GM21529 (cell line): Measurements from ENCODE around the gene IFNA5.

ENCODE experiments used
- ATAC-seq: cut with Tn5 transposase; IDR thresholded peaks from one replicate; pipeline ENCODE4 v1.9.1; 2021; ENCODE audit not compliant: unreplicated experiment

IFNA5 gene

DNA sequence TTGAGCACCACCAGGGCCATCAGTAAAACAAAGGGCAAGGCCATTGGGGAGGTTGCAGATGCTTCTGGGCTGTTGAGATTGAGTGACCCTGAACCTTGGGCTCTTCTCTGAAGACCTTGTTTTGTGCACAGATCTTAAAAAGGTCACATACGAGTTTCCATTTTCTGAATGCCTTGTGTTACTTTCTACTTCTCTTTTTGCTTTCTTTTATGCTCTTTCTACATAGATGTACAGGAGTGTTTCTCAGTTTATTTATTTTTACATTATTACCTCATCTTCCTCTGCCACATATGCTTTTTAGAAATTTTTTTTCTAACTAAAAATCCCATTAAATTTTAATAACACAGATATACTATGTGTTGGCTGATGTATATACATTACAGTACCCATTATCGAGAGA lies at the start of gene IFNA5:
TSS of gene IFNA5 (minus strand) at position 101 of the 400 bp plus-strand sequence. CDS start at position 44, 57 bp downstream.
- ATAC-seq: no peak

DNA sequence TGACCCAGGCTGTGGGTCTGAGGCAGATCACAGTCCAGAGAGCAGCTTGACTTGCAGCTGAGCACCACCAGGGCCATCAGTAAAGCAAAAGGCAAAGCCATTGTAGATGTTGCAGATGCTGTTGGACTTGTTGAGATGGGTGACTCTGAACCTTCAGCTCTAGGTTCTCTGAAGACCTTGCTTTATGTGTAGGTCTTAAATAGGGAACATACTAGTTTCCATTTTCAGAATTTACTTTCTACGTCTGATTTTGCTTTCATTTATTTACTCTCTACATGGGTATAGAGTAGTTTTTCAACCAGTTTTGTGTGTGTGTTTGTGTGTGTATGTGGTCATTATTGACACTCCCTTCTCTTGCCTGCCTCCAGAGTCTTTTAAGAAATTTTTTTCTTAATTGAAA lies 45.7 kb upstream of the IFNA5 start, which contains the start of gene IFNA6:
TSS of gene IFNA6 (minus strand) at position 101 of the 400 bp plus-strand sequence. CDS start at position 101, 0 bp downstream.
- ATAC-seq: no peak

DNA sequence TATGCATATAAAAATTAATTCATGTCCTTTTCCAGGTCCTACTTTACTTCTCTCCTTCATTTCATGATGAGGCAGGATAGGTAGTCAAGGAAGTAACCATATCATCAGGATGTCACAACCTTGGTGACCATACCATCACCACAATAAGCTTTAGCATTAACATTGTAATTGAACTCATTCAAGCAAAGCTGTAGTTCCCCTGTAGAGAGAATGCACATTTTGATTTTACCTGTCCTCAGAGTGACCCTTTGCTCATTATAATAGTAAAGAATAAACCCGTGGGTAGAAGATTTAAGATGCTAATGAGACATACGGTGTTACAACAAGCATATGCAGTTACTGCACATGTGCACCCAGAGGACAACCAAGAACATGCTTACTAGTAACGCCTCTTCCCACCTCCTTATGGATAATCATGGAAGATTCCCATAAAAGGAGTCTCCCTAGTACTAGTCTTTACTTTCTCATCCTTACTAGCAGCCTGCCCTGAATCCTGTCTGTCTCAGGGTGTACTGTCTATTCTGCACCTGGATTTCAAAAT lies 43.4 kb upstream of the IFNA5 start:
- ATAC-seq: no peak

DNA sequence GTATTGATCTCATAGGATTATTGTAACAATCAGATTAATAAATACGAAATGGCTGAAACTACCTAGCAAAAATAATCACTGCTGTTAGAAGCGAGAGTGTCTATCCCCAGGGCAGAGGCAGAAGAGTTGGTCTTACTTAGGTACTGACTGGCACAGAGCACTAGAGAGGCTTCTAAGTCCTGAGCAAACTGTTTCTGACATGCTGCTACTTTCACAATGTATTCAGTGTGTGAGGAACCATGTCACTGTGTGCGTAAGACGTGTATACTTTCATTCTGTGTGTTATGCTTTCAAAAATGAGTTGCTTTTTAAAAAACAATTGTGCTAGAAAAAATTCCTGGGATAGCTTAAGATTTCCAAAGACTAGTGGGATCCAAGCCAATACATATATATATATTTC lies 35.6 kb upstream of the IFNA5 start:
- ATAC-seq: no peak

DNA sequence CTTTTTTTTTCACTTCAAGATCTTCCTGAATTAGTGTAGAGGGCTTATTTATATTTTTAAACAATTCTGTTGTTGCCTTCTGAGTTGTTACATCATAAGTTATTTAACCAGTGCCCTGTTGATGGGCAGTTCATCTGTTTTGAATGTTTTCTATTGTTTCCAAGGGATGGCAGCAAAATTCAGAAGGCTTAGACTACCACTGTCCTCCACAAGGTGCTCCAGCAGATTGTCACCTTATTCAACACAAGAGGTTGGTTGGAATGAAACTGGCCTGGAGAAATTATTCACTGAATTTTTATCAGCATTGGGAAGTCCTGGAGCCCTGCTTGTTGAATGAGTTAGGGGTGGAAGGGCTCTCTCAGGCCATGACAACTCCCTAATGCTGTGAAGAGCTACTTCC lies 31.3 kb upstream of the IFNA5 start:
- no peak for ATAC-seq

DNA sequence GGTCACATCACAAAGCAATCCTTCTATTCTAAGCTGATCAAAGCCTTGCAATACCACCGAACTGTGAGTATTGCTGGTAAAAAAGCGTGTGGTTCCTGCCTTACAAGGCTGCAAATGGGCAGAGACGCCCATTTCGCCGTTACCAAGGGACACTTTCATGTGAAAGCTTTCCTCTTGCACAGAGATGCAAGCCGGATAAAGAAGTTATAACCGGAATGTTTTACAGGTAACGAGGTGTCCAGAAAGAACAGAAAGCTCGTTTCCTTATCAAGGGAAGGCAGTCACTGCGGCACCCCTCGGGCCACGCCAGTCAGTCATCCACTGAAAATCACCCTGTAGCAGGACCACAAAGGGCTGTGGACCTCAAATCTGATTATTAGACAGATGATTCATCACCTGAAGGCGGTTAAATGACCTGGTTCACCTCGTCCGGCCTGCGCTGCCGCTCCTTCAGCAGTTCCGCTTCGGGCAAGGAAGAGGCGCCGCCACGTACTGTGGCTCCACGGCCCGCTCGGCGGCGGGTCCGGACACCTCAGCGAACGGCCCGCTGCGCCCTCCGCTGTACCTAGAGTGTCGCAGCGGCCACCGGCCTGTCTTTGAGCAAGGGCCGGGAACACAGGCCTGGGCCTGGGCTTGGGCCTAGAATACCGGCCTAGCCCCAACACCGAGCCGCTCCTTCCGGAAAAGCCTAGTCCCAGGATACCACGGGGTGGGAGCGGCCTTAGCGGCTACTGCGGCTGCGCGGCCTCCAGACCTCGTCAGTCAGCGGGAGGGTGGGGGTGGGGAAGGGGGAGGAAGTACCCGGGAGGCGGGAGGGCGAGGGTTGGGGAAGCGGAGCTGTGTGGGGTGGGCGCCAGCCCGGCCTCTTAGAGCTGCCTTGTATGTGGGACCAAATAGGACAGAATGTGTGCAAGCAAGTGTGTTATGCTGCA lies 29.9 kb upstream of the IFNA5 start, which contains the start of gene KLHL9:
TSS of gene KLHL9 (minus strand) at position 704 of the 932 bp plus-strand sequence. CDS start at position 159, 545 bp downstream.
- peak; percentile 90 for ATAC-seq

DNA sequence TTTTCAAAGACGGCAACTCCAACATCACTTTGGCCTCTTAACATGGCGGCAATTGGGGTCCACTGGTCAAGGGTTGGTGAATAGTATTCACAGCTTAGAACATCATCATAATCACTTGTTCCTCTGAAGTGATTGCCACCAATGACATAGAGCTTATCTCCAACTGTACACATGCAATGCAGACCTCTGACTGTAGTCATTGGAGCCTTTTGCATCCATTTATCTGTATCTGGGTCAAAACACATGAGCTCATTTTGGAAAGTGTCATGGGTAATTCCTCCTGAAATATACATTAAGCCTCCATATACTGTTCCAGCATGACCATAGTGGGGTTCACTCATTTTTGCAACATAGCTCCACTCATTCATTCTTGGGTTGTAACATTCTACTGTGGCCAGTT lies 28.1 kb upstream of the IFNA5 start:
- ATAC-seq: no peak

DNA sequence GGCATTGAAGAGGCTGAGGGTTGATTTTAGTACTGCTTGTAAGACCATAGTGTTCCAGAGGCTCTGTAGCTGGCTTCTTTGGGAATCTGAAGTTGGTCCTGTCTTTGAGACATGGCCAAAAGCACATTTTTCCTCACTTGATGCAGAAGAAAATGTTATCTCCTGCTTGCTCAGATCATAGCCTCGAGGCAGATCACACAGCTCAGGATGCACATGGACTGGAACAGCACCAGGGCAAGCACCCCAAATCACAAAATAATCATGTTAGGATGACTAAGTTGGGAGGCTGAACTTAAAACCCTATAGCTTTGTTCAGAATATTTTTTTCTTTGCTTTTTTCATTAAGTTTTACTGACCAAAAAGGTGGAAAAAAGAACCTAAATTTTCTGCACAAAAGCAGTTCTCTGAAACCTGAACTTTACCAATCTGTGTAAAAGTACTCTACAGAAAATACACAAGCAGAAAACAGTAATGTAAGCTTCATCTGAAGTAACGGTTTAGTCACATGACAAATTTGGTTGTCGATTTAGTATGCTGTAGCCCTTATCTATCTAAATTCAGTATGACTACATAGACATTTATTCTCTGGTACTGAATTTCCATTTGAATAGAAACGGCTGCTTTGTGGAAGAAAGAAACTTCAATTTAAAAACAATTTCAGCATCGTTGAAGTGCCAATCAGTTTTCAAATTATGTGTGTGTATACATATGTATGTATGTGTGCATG lies 26.7 kb upstream of the IFNA5 start:
- ATAC-seq: no peak

DNA sequence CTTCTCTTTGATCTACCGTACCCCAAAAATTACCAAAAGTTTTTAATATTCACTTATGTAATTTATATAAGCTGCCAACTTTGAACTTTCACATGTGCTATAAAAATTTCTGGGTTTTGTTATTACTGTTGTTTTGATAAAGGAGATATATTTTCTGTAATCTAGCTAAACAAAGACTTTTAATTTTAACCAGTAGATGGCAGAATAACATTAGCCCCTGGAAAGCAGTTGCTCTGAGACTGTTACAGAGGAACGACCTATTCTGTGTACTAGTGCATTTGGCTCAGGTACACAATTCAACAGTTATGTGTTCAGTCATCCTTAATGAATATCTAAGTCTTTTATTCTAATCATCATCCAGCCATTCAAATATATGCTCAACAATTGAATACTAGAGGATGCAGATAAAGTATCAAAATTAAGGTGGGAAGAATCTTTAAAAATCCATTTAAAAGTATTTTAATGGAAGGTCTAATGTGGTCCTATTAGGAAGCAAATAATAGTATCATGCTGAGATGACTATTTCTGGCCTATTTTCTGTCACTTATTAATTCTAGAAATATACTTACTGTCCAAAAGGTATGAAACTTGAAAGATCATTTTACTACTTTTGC lies 21.5 kb upstream of the IFNA5 start:
- ATAC-seq: peak; percentile 89

DNA sequence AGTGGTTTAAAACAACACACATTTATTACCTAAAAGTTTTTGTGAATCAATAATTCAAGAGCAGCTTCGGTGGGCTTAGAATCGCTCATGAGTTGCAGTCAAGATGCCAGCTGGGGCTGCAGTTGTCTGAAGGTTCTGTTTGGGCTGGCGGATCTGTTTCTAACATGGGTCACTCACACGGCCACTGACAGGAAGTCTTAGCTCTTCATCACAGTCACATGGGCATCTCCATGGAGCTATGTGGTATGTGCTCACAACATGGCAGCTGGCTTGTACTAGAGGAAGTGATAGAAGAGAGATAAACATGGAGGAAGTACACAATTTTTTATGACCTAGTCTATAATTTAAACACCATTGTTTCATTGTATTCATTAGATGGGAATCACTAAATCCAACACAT lies 18.9 kb upstream of the IFNA5 start:
- no peak for ATAC-seq

DNA sequence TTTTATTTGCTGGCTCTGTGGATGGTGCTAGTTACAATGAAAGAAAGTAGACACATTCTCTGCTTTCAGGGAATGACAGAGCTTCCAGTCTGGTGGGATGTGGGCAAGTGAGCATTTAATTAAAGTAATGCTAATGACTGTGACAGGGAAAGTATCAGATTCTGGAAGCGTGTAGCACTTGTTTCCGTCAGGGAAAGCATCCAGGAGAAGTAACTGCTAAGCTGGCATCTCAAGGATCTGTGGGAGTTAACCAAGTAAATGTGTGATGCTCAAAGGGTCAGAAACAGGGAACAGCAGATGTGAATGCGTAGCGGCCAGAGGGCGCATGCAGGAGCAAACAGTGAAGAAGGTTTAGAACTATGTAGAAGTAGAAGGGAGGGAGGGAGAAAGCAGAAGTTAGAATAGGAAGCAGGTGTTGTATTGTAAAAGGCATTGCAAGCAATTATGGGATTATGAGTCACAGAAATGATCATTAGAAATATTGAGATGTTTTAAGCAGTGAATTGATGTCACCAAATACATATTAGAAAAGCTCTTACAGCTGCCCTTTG lies 17.9 kb upstream of the IFNA5 start:
- ATAC-seq: no peak

DNA sequence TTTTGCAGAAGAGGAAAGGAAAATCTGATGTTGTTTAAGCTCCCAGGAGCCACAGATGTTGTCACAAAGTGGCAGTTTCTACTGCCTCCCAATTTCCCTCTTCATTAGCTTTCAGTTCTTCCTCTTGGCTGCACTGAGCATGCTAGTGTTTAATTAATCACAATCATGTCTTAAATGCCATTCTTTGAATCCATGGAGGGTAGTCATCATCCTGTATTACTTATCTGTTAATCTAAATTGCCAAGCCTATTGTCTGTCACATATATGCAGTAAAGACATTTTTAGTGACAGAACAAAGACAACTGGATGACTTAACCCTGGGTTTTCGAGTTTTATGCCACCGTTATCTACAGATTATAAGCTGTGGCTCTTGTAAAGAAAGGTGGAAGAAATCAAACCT lies 15.4 kb upstream of the IFNA5 start:
- ATAC-seq: no peak

DNA sequence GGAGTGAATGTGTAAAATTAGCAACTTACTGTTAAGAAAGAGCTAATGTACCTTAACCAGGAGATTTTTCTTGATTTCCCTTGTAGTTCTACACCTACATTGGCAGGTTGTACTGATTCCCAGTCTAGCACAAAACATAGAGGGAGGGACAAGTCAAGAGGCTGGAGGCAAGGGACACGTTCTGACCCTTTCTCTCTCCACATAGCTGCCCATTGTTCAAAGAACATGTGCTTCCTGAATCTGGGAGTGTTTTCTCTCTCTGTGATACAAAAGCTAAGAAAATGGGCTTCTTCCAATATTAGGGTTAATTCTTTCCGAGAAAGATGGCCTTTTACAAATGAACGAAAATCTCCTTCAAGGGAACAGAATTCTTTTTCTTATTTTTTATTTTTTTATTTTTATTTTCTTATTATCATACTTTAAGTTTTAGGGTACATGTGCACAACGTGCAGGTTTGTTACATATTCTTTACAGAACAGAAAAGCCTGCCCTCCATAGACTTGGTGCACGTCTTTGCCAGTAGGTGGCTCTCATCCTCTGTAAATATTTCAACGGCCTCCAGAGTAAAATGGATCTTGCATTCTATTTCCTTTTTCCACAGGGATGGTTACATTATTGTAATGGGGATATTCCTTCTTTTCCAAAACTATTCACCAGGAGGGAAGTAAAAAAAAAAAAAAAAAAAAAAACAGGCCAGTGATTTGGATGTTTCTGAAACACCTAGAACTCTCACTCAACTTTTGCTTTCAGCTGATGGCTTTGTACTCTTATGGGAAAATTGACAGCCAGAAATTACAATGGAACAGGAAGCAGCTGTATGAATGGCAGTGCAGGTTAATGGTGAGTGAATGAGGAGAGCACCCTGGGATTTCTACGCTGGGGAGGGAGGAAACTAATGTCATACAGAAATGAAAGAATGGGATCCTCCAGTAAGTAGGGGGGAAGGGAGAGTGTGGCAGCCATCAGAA lies 13.1 kb upstream of the IFNA5 start:
- ATAC-seq: peak; percentile 76

DNA sequence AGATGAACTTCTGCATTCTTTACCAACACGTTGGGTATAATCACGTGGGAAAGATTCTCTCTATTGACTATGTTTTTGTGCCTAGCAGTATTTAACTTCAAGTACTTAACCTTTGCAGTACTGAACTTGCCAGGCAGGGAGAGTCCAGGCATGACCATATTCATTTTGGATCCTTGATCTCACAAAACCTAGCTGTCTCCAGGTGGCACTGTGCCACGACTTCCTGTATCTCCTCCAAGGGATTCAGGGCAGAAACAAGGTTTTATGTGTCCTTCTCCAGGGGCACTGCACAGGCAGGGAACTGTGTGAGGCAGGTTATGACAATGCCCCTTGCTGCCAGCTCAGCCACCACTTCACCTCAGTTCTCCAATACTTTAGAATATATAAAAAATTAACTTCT lies 11.7 kb upstream of the IFNA5 start:
- no peak for ATAC-seq

DNA sequence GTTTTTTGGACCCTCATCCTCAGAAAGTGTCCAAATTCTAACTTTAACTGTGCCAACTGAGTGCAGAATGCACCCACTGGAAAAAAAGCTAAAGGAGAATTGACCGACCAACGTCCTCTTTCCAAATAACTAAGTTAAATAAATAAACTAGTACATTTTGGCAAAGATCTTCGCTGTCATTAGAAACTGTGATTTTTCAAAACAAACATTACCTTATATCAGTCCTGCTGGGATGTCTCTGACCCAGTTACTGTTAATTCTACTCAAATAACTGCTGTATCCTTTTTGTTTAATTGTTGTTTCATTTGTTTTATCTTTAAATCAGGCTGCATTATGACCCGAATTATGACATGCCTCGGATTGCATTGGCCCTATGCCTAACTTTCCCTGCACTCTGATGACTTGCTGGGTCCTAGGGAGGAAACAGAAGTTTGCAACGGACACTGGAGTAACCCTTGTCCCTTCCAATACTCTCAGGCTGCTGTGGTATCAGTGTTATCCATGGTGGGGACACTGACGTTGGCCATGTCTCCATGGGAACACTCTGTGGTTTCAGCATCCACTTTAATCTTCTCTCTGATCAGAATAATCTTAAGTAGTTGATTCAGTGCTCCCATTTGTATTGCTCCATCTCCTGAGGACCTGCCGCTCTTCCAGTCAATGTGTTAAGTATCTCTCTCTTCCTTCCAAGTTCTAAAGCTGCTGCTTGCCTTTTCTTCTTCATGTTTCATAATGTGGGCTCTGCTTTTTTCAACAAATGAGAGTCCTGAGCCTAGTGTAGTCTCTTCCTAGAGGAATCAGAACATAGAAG lies 11.1 kb upstream of the IFNA5 start:
- no peak for ATAC-seq

DNA sequence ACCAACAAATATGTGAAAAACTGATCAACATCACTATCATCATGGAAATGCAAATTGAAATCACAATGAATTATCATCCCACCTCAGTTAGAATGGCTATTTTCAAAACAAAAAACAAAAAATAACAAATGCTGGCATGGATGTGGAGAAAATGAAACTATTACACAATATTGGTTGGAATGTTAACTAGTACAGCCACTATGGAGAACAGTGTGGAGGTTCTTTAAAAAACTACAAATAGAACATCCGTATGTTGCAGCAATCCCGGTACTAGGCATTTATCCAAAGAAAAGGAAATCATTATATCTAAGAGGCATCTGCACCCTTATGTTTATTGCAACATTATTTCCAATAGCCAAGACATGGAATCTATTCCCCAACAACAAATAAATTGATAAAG lies 9.0 kb upstream of the IFNA5 start:
- ATAC-seq: no peak

DNA sequence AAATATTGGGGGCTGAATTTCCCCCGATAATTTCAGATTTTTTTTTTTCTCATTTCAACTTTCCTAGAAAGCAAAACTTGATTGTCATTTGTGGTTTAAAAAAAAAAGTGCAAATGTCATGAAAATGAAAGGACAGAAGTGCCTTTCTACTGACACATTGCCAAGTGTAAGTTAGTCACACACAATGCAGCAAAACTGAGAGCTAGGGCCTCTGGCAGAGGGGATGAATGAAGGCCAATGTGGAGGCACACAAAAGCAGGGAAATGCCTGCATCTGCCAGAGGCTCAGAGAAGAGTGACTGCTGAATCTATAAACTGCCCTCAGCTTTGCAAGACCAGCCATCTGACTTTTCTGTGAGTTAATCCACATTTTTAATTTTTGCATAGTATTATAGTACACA lies 6.8 kb upstream of the IFNA5 start:
- no peak for ATAC-seq

DNA sequence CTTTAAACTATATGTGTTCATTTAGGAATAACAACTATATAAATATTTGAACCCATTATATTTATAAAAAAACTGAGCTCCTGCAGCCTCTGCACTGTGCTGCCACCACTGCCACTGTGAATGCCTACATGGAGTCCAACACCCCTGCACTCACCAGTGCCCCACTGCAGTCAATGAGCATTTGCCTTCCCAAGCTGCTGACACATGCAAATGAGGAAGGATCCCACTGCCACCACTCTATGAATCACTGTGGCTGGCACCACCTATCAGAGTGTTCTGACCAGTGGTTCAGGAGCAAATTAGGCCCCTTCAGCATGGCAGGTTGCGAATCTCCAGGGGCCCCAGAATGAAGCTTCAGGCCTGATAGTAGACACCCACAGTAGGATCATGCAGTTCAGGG lies 9.1 kb downstream of the IFNA5 start:
- no peak for ATAC-seq
